Stomach (tissue), 9 donors: ENCODE data around the gene L3MBTL1. TPM values are rescaled to one million over a fixed set of nuclear protein-coding genes. Genes with fewer than 3 reads are reported as not detected.

ENCODE experiments used
- DNase-seq, 2 donors: peaks; one replicate each; pipeline versions ENCODE4 v3.0.0 to v3.0.0-alpha.2; 2013 to 2019
- H3K27ac ChIP-seq, 5 donors: fragments of 200-600 bp in 4 of 5; sonication (generic) in 4 of 5; one replicate each; pipeline ENCODE4 v1.5.1; 2013 to 2019; ENCODE audit warnings: mild to moderate bottlenecking in 1 of 5, moderate library complexity in 1 of 5
- H3K27me3 ChIP-seq, 3 donors: fragments of 200-600 bp; sonication (generic); one replicate each; pipeline ENCODE4 v1.5.1; 2017 to 2019; ENCODE audit warnings: mixed run types in 1 of 3
- H3K36me3 ChIP-seq, 4 donors: fragments of 200-600 bp; sonication (generic); 1 replicate in 3 of 4; 2 replicates in 1 of 4; pipeline ENCODE4 v1.5.1; 2016 to 2019
- H3K4me1 ChIP-seq, 4 donors: fragments of 200-600 bp; sonication (generic); one replicate each; pipeline ENCODE4 v1.5.1; 2016 to 2019
- H3K4me3 ChIP-seq, 4 donors: fragments of 200-600 bp; sonication (generic) in 3 of 4; one replicate each; pipeline ENCODE4 v1.5.1; 2016 to 2019; ENCODE audit warnings: mild to moderate bottlenecking in 1 of 4
- H3K9me3 ChIP-seq, 4 donors: fragments of 200-600 bp; sonication (generic); one replicate each; pipeline ENCODE4 v1.5.1; 2016 to 2019
- CTCF ChIP-seq, 7 experiments: fragments of 450-650 bp in 4 of 7; fragments of 200-600 bp in 3 of 7; sonication (generic) in 3 of 7; IDR thresholded peaks; one replicate each; pipeline ENCODE4 v1.5.1; 2016 to 2019; ENCODE audit warnings: antibody characterized with exemption in 7 of 7, control low read depth in 2 of 7, mild to moderate bottlenecking in 1 of 7
- EP300 ChIP-seq: sonication (generic); formaldehyde crosslinking; IDR thresholded peaks from one replicate; pipeline ENCODE4 v1.6.1; 2017; ENCODE audit warnings: antibody characterized with exemption
- POLR2A ChIP-seq, 4 donors: fragments of 450-650 bp; IDR thresholded peaks; one replicate each; pipeline ENCODE4 v1.6.1; 2016; ENCODE audit warnings: antibody characterized with exemption in 4 of 4, control low read depth in 2 of 4, mild to moderate bottlenecking in 1 of 4, moderate library complexity in 1 of 4
- POLR2AphosphoS5 ChIP-seq, 3 donors: sonication (generic); formaldehyde crosslinking; IDR thresholded peaks; one replicate each; pipeline ENCODE4 v1.6.1; 2016; ENCODE audit warnings: antibody characterized with exemption in 3 of 3
- WGBS, 5 donors: extraction: QIAGEN DNeasy Blood & Tissue Kit in 3 of 5; methylation state at CpG; one replicate each; pipeline versions ENCODE4 v1.1.5 to v1.1.7; 2013 to 2018; 5-methylcytosine and 5-hydroxymethylcytosine counted together
- intact Hi-C: fragments of 100-400 bp; cut with DNase I; formaldehyde crosslinking; loops from one replicate; pipeline ENCODE4 v1.15.1; 2023; ENCODE audit warnings: low total_unique reads
- polyA plus RNA-seq, 3 donors: library from polyadenylated mRNA; stranded (reverse); fragments of 200-250 nt; gene quantifications; one replicate each; pipeline ENCODE4 v1.2.3, GENCODE V29; 2013
- total RNA-seq, 5 donors: library from RNA; depleted of rRNA; stranded (reverse); fragments of >200 nt; gene quantifications; one replicate each; pipeline versions ENCODE4 v1.1.0 to v1.2.3, GENCODE V29; 2014 to 2016
- donor health status: healthy with polysubstance abuse.
- donor health status: Bipolar disorder and iron deficiency.
- donor health status: healthy.

L3MBTL1 gene
- total and polyA plus RNA-seq, 8 donors: 0.76 to 28.7 (median 8.5) TPM

GRCh38 chr20:43463527-43464218 lies 43.8 kb upstream of the L3MBTL1 start:
- 73 to 81% (median 75%) methylated on average over 3 of the region's 3 CpGs for WGBS, 5 donors
- Histone ChIP-seq H3K4me1 (peaks cover 20 to 73% (median 50%) of the 10 kb centered on the region in 4 donors), H3K36me3 (peaks cover 65 to 98% (median 97%) of the 10 kb centered on the region in 4 donors), H3K27me3 (no peaks in the 10 kb centered on the region), H3K27ac (no peak overlapping the region), H3K4me3 (no peak overlapping the region), H3K9me3 (no peaks in the 10 kb centered on the region)
- intact Hi-C loops: no loop called here
- no peak for TF ChIP-seq POLR2A (IDR thresholded peaks at IDR 0.05)
- TF ChIP-seq CTCF (IDR thresholded peaks at IDR 0.05): no peak
- no peak for DNase-seq

- TF ChIP-seq CTCF (IDR thresholded peaks at IDR 0.05) (no peak), POLR2AphosphoS5 (IDR thresholded peaks at IDR 0.05) (no peak), EP300 (no peak), POLR2A (IDR thresholded peaks at IDR 0.05) (no peak)
- H3K27me3 ChIP-seq: no peaks in the 10 kb centered on the region
- no peak overlapping the region for H3K27ac ChIP-seq
- H3K9me3 ChIP-seq: no peaks in the 10 kb centered on the region
- intact Hi-C loops: no loop called here
- H3K4me1 ChIP-seq: peaks cover 14 to 67% (median 44%) of the 10 kb centered on the region in 4 donors
- 83 to 89% (median 85%) methylated on average over 9 of the region's 9 CpGs for WGBS, 5 donors
- H3K4me3 ChIP-seq: no peak overlapping the region
- no peak for DNase-seq
- peaks cover 71 to 100% (median 99%) of the 10 kb centered on the region in 4 donors for H3K36me3 ChIP-seq
Observed at GRCh38 chr20:43464219-43464790, 43.2 kb upstream of the L3MBTL1 start.

GRCh38 chr20:43465625-43465943 lies 41.9 kb upstream of the L3MBTL1 start:
- WGBS, 5 donors: 94 to 100% (median 94%) methylated on average over 2 of the region's 2 CpGs

DNA sequence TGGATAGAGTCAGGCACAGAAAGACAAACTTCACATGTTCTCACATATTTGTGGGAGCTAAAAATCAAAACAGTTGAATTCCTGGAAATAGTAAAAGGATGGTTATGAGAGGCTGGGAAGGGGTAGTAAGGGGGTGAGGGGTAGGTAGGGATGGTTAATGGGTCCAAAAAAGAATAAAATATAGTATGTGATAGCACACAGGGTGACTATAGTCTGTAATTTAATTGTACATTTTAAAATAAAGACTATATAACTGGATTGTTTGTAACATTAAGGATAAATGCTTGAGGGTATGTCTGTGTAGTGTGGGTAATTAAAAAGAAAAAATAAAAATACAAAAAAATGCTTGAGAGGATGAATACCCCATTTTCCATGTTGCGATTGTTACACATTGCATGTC lies 39.9 kb upstream of the L3MBTL1 start:
- 97 to 100% (median 98%) methylated on average over 1 of the region's 1 CpG for WGBS, 5 donors
- no peak for DNase-seq
- H3K36me3 ChIP-seq: peaks cover 47 to 91% (median 88%) of the 10 kb centered on the region in 4 donors
- H3K27ac ChIP-seq: no peak overlapping the region
- no peaks in the 10 kb centered on the region for H3K9me3 ChIP-seq
- no peak overlapping the region for H3K4me3 ChIP-seq
- no peaks in the 10 kb centered on the region for H3K27me3 ChIP-seq
- intact Hi-C loops: no loop called here
- H3K4me1 ChIP-seq: peaks cover 8 to 37% (median 22%) of the 10 kb centered on the region in 4 donors
- TF ChIP-seq POLR2A (IDR thresholded peaks at IDR 0.05): no peak
- no peak for TF ChIP-seq CTCF (IDR thresholded peaks at IDR 0.05)
- no peak for TF ChIP-seq EP300

More at GRCh38 chr20:43465625-43465943, 41.9 kb upstream of the L3MBTL1 start:
- H3K4me1 ChIP-seq: peaks cover 13 to 55% (median 35%) of the 10 kb centered on the region in 4 donors
- TF ChIP-seq POLR2A (IDR thresholded peaks at IDR 0.05): no peak
- no peaks in the 10 kb centered on the region for H3K9me3 ChIP-seq
- H3K4me3 ChIP-seq: no peak overlapping the region
- no peak overlapping the region for H3K27ac ChIP-seq
- no peaks in the 10 kb centered on the region for H3K27me3 ChIP-seq
- peaks cover 64 to 100% (median 97%) of the 10 kb centered on the region in 4 donors for H3K36me3 ChIP-seq
- no peak for DNase-seq
- intact Hi-C loops: no loop called here
